ENCODE data around the gene TEAD4. TPM values are rescaled to one million over a fixed set of nuclear protein-coding genes. Genes with fewer than 3 reads are reported as not detected.

Gene TEAD4
- polyA plus RNA-seq, 1 experiment = 10.3 TPM

GRCh38 chr12:3078086-3078820 is 119.1 kb downstream of the TEAD4 start:
- no peak for DNase-seq (ENCODE audit: low read depth, low spot score)
- H3K9me3 ChIP-seq (ENCODE audit: control insufficient read depth, insufficient read depth, low read length) = no peaks in the 10 kb centered on the region; the same call in 1 of the 2 replicates
- H3K27ac ChIP-seq (ENCODE audit: low read depth, low read length) = peak overlapping the region; percentile 47
- ChIA-PET POLR2A (interaction anchor here (0.5 to 1.1 kb wide), 3 partner anchors 24 to 1554 kb away, joined by 4 to 5 read pairs (median 4); no protein-coding TSS in a partner anchor), CTCF (interaction anchor here (0.6 to 1.8 kb wide), 5 partner anchors 57 to 222 kb away, joined by 3 to 5 read pairs (median 5); no protein-coding TSS in a partner anchor)
- H3K27me3 ChIP-seq (ENCODE audit: control insufficient read depth, insufficient read depth, low read length) = no peaks in the 10 kb centered on the region
- TF ChIP-seq, protein P1, sequence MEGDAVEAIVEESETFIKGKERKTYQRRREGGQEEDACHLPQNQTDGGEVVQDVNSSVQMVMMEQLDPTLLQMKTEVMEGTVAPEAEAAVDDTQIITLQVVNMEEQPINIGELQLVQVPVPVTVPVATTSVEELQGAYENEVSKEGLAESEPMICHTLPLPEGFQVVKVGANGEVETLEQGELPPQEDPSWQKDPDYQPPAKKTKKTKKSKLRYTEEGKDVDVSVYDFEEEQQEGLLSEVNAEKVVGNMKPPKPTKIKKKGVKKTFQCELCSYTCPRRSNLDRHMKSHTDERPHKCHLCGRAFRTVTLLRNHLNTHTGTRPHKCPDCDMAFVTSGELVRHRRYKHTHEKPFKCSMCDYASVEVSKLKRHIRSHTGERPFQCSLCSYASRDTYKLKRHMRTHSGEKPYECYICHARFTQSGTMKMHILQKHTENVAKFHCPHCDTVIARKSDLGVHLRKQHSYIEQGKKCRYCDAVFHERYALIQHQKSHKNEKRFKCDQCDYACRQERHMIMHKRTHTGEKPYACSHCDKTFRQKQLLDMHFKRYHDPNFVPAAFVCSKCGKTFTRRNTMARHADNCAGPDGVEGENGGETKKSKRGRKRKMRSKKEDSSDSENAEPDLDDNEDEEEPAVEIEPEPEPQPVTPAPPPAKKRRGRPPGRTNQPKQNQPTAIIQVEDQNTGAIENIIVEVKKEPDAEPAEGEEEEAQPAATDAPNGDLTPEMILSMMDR (IDR thresholded peaks at IDR 0.05; ENCODE audit: low read depth, low read length) = no peak
- peak overlapping the region; percentile 82 for H3K4me3 ChIP-seq (ENCODE audit: low read depth, low read length)

- Histone ChIP-seq H3K4me3 (ENCODE audit: low read depth, low read length) (no peak overlapping the region), H3K27me3 (ENCODE audit: control insufficient read depth, insufficient read depth, low read length) (no peaks in the 10 kb centered on the region), H3K9me3 (ENCODE audit: control insufficient read depth, insufficient read depth, low read length) (no peaks in the 10 kb centered on the region; the same call in 1 of the 2 replicates), H3K27ac (ENCODE audit: low read depth, low read length) (no peak overlapping the region)
- TF ChIP-seq, protein P1 (IDR thresholded peaks at IDR 0.05; ENCODE audit: low read depth, low read length) = no peak
- POLR2A ChIA-PET = no interaction called here
- CTCF ChIA-PET = interaction anchor here (1.0 kb wide), 1 partner anchor 194 kb away, joined by 4 read pairs; no protein-coding TSS in a partner anchor
- no peak for DNase-seq (ENCODE audit: low read depth, low spot score)
These were observed 121.9 kb downstream of the TEAD4 start for GRCh38 chr12:3081091-3081490.

DNA sequence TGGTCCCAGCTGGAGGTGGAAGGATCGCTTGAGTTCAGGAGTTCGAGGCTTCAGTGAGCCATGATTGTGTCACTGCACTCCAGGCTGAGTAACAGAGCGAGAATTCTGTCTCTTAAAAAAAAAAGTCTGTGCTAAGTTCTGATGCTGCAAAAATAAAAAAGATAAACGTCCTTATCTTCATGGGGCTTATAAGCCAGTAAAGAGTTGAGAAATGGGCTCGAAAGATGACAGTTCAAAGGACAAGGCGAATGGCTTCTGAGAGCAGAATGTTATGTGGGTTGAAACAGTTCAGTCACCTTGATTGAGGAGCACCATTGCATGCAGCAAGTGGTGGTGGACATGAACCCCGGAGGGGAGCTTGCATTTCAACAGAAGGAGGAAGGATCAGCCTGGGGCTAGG is 122.7 kb downstream of the TEAD4 start:
- CTCF ChIA-PET = interaction anchor here (1.0 to 2.5 kb wide), 2 partner anchors 8 to 193 kb away, joined by 4 to 11 read pairs; no protein-coding TSS in a partner anchor
- POLR2A ChIA-PET = no interaction called here
- no peak for DNase-seq (ENCODE audit: low read depth, low spot score)
- TF ChIP-seq, protein P1 (IDR thresholded peaks at IDR 0.05; ENCODE audit: low read depth, low read length) = no peak
- Histone ChIP-seq H3K9me3 (ENCODE audit: control insufficient read depth, insufficient read depth, low read length) (no peaks in the 10 kb centered on the region; the same call in 1 of the 2 replicates), H3K4me3 (ENCODE audit: low read depth, low read length) (no peak overlapping the region), H3K27ac (ENCODE audit: low read depth, low read length) (no peak overlapping the region), H3K27me3 (ENCODE audit: control insufficient read depth, insufficient read depth, low read length) (no peaks in the 10 kb centered on the region)

DNA sequence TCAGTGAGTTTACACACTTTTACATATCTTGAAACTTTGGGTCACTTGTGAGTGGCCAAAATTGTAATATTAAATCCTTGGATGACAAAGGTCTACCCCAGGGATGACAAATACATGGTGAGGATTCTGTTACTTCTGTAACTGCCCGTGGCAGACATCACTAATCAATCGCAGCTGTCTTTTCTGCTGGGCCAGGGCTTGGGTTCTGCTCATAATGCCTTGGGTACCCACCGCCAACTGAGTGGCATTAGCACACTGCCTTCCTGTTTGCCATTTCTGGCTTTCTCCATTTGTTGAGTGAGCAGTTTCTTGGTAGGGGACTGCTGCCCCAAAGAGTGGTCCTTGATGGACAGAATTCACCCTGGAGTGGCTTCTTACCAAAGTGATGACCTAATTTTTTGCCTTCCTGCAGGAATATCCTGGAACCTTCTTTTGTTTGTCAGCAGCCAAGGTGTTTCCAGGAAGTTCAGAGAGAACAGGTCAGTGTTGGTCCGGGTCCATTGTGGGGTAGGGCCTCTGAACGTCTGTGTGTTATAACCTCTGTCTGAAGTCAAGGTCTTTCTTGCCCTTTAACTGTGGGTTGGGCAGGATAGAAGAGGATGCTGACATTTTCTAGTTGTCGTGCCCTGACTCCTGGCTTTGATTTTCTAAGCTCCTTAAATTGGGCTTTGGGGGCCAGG is 124.2 kb downstream of the TEAD4 start:
- Histone ChIP-seq H3K9me3 (ENCODE audit: control insufficient read depth, insufficient read depth, low read length) (no peaks in the 10 kb centered on the region), H3K27me3 (ENCODE audit: control insufficient read depth, insufficient read depth, low read length) (no peaks in the 10 kb centered on the region), H3K27ac (ENCODE audit: low read depth, low read length) (no peak overlapping the region), H3K4me3 (ENCODE audit: low read depth, low read length) (no peak overlapping the region)
- POLR2A ChIA-PET = no interaction called here
- CTCF ChIA-PET = interaction anchor here (2.5 kb wide), 1 partner anchor 10 kb away, joined by 11 read pairs; no protein-coding TSS in a partner anchor
- TF ChIP-seq, protein P1 (IDR thresholded peaks at IDR 0.05; ENCODE audit: low read depth, low read length) = no peak
- no peak for DNase-seq (ENCODE audit: low read depth, low spot score)

Measured in AG04450 (cell line).